Tibial nerve (tissue), 3 donors: ENCODE results near the gene BLM.

Experiments
- CTCF ChIP-seq, 5 experiments: fragments of 200-600 bp in 3 of 5; fragments of 450-650 bp in 2 of 5; sonication (generic) in 3 of 5; IDR thresholded peaks; one replicate each; pipeline ENCODE4 v1.5.1; 2016 to 2019; ENCODE audit warnings: antibody characterized with exemption in 5 of 5, mild to moderate bottlenecking in 3 of 5, moderate library complexity in 2 of 5
- POLR2A ChIP-seq, 2 donors: fragments of 450-650 bp; IDR thresholded peaks; one replicate each; pipeline ENCODE4 v1.6.1; 2017; ENCODE audit warnings: antibody characterized with exemption in 2 of 2, mild to moderate bottlenecking in 2 of 2, moderate library complexity in 2 of 2

GRCh38 chr15:90765966-90766365 is 48.8 kb downstream of the BLM start:
- no peak for TF ChIP-seq POLR2A (IDR thresholded peaks at IDR 0.05)
- no peak for TF ChIP-seq CTCF (IDR thresholded peaks at IDR 0.05)
